HepG2 (cell line): ENCODE data around the gene RNF123. TPM values are rescaled to one million over a fixed set of nuclear protein-coding genes. Genes with fewer than 3 reads are reported as not detected.

ENCODE experiments used
- ATAC-seq: fragments of 200-7000 bp; cut with Tn5 transposase; 3 replicates; pipeline ENCODE4 v1.9.1; 2020; ENCODE audit warnings: mild to moderate bottlenecking, moderate library complexity
- BruUV-seq: library from RNA; stranded (reverse); fragments of 400-500 nt; replicated peaks from 2 replicates; lab custom pipeline; 2021; lab: Mats Ljungman, UMichigan
- CTCF ChIA-PET: fragments of 300-600 bp; formaldehyde crosslinking; extraction: SDS; loops from one replicate; lab custom pipeline; 2021; ENCODE audit warnings: low total read pairs, inconsistent platforms, low intra/inter-chr PET ratio; lab: Yijun Ruan, JAX
- POLR2A ChIA-PET: fragments of 350-600 bp; sonication (Branson Sonifier 250); formaldehyde crosslinking; loops from one replicate; lab custom pipeline; 2020; ENCODE audit warnings: antibody characterized with exemption, inconsistent platforms; lab: Yijun Ruan, JAX
- DNase-seq: peaks from one replicate; pipeline ENCODE4 v3.0.0-alpha.2; 2015; ENCODE audit warnings: low spot score
- FAIRE-seq: peaks from 3 replicates; lab custom pipeline; 2011; peaks lifted over from hg19 to GRCh38; lab: Jason Lieb, UNC
- H2AFZ ChIP-seq: one replicate; pipeline ENCODE4 v1.6.1; 2011; ENCODE audit warnings: low read length, inconsistent platforms
- H3K27ac ChIP-seq: fragments of 300-600 bp; 3 replicates; pipeline ENCODE4 v1.8.0; 2011; ENCODE audit warnings: mixed run types, mild to moderate bottlenecking, mixed read lengths, low read length, inconsistent platforms; ENCODE audit not compliant: insufficient read depth; ENCODE audit errors: extremely low read length
- H3K27me3 ChIP-seq, 2 experiments: fragments of 200-600 bp in 1 of 2; 2 replicates in 1 of 2; 3 replicates in 1 of 2; pipeline versions ENCODE4 v1.6.0 to v1.8.0; 2011; ENCODE audit warnings: low read length in 2 of 2, mild to moderate bottlenecking in 2 of 2, moderate library complexity in 2 of 2, inconsistent platforms in 1 of 2; ENCODE audit not compliant: insufficient read depth in 2 of 2, control insufficient read depth in 1 of 2
- H3K36me3 ChIP-seq, 2 experiments: fragments of 200-600 bp in 1 of 2; replicated peaks in 1 of 2; 2 replicates in 1 of 2; 3 replicates in 1 of 2; pipeline versions ENCODE4 v1.5.1 to v1.8.0; 2011; ENCODE audit warnings: low read length in 2 of 2, inconsistent platforms in 1 of 2; ENCODE audit not compliant: insufficient read depth in 2 of 2, control insufficient read depth in 1 of 2
- H3K4me1 ChIP-seq: 2 replicates; pipeline ENCODE4 v1.5.1; 2012; ENCODE audit warnings: low read length, inconsistent platforms; ENCODE audit not compliant: insufficient read depth
- H3K4me2 ChIP-seq: 2 replicates; pipeline ENCODE4 v1.6.0; 2011; ENCODE audit warnings: low read depth, low read length, inconsistent platforms
- H3K4me3 ChIP-seq, 3 experiments: fragments of 200-600 bp in 1 of 3; sonication (generic), shearing (Covaris generic) in 1 of 3; replicated peaks in 1 of 3; 2 replicates each; pipeline ENCODE4 v1.5.1; 2011 to 2016; ENCODE audit warnings: low read length in 3 of 3, inconsistent platforms in 2 of 3, low read depth in 2 of 3, mild to moderate bottlenecking in 2 of 3, control low read depth in 1 of 3, mixed read lengths in 1 of 3; ENCODE audit not compliant: insufficient read depth in 1 of 3
- H3K79me2 ChIP-seq: one replicate; pipeline ENCODE4 v1.6.1; 2011; ENCODE audit warnings: low read length, inconsistent platforms; ENCODE audit not compliant: insufficient read depth
- H3K9ac ChIP-seq: 2 replicates; pipeline ENCODE4 v1.6.0; 2011; ENCODE audit warnings: mild to moderate bottlenecking, low read depth, low read length, inconsistent platforms; ENCODE audit not compliant: insufficient read depth
- H3K9me3 ChIP-seq: 2 replicates; pipeline ENCODE4 v1.5.1; 2012; ENCODE audit warnings: mild to moderate bottlenecking, low read length
- H4K20me1 ChIP-seq: 2 replicates; pipeline ENCODE4 v1.6.0; 2011; ENCODE audit warnings: inconsistent platforms, mild to moderate bottlenecking, low read length, moderate library complexity; ENCODE audit not compliant: insufficient read depth
- ATF5 ChIP-seq: sonication (generic); formaldehyde crosslinking; IDR thresholded peaks from 2 replicates; pipeline ENCODE4 v1.4.0; 2020; ENCODE audit warnings: mild to moderate bottlenecking, low read depth, missing genetic modification reagents
- ZFX ChIP-seq: sonication (generic); formaldehyde crosslinking; IDR thresholded peaks from 2 replicates; pipeline ENCODE4 v1.4.0; 2020; ENCODE audit warnings: mild to moderate bottlenecking, low read depth, missing genetic modification reagents, moderate library complexity
- ZNF577 ChIP-seq: sonication (generic); formaldehyde crosslinking; IDR thresholded peaks from 2 replicates; pipeline ENCODE4 v1.4.0; 2020; ENCODE audit warnings: mild to moderate bottlenecking, low read depth, missing genetic modification reagents, borderline replicate concordance
- WGBS: methylation state at CpG from one replicate; pipeline ENCODE4 v1.1.6; 2017; ENCODE audit warnings: low lambda C conversion rate; 5-methylcytosine and 5-hydroxymethylcytosine counted together
- in situ Hi-C: cut with HindIII; loops from 2 replicates; pipeline ENCODE4 v1.10.0; 2017; ENCODE audit warnings: low pct_unique_long_range_greater_than_20kb; ENCODE audit not compliant: extremely low pct_ligation_motif_present
- intact Hi-C: fragments of 100-400 bp; cut with micrococcal nuclease; formaldehyde crosslinking; loops from one replicate; pipeline ENCODE4 v1.10.0; 2022; ENCODE audit not compliant: unreplicated experiment
- polyA plus RNA-seq, 8 experiments: library from polyadenylated mRNA; depleted of rRNA in 3 of 8; stranded (reverse) in 7 of 8; unstranded in 1 of 8; fragments of >200 nt; fragmentation: Illumina TruSeq in 4 of 8; extraction: Trizol in 4 of 8; gene quantifications; 2 replicates each; pipeline versions ENCODE4 v1.2.1 to v1.2.3, GENCODE V29; 2011 to 2016; ENCODE audit warnings: low read depth in 4 of 8, missing spikeins in 1 of 8, mixed read lengths in 1 of 8; ENCODE audit not compliant: insufficient read depth in 1 of 8
- total RNA-seq, 5 experiments: library from RNA; depleted of rRNA; stranded (reverse); fragments of >200 nt; fragmentation: Illumina TruSeq; extraction: Trizol; gene quantifications; 2 replicates each; pipeline ENCODE4 v1.2.3, GENCODE V29; 2016; ENCODE audit warnings: low read depth in 1 of 5
- TF ChIP-seq, protein P1 (sequence below): sonication (generic); formaldehyde crosslinking; conservative IDR thresholded peaks from 2 replicates; pipeline ENCODE4 v1.4.0; 2020; ENCODE audit warnings: mild to moderate bottlenecking, missing genetic modification reagents, moderate library complexity

RNF123 gene
- total and polyA plus RNA-seq, 2 of the 13 experiments (the other 11 are each of a cell fraction or from before 2014, with no cell fraction given): 29.9 to 82.2 TPM

GRCh38 chr3:49658711-49659110 is 30.6 kb upstream of the RNF123 start:
- Histone ChIP-seq H3K27ac (no peak overlapping the region), H4K20me1 (no peaks in the 10 kb centered on the region), H3K4me2 (no peak overlapping the region), H3K9me3 (no peaks in the 10 kb centered on the region), H3K9ac (no peak overlapping the region), H2AFZ (no peak overlapping the region), H3K27me3 (no peaks in the 10 kb centered on the region), H3K36me3 (no peaks in the 10 kb centered on the region), H3K79me2 (no peaks in the 10 kb centered on the region), H3K4me1 (peaks cover 11% of the 10 kb centered on the region), H3K4me3 (no peak overlapping the region)
- in situ Hi-C loops (no loop called here), intact Hi-C loops (no loop called here)
- ATAC-seq (no peak; the same call in 2 of the 3 replicates), FAIRE-seq (no peak), DNase-seq (no peak)
- POLR2A ChIA-PET: no interaction called here
- no TSS peak for BruUV-seq
- WGBS: 48% methylated on average over 2 of the region's 2 CpGs
- TF ChIP-seq ATF5 (CRISPR knock-in tag): no peak
- TF ChIP-seq ZFX (CRISPR knock-in tag): peak; percentile 62
- TF ChIP-seq, protein P1, sequence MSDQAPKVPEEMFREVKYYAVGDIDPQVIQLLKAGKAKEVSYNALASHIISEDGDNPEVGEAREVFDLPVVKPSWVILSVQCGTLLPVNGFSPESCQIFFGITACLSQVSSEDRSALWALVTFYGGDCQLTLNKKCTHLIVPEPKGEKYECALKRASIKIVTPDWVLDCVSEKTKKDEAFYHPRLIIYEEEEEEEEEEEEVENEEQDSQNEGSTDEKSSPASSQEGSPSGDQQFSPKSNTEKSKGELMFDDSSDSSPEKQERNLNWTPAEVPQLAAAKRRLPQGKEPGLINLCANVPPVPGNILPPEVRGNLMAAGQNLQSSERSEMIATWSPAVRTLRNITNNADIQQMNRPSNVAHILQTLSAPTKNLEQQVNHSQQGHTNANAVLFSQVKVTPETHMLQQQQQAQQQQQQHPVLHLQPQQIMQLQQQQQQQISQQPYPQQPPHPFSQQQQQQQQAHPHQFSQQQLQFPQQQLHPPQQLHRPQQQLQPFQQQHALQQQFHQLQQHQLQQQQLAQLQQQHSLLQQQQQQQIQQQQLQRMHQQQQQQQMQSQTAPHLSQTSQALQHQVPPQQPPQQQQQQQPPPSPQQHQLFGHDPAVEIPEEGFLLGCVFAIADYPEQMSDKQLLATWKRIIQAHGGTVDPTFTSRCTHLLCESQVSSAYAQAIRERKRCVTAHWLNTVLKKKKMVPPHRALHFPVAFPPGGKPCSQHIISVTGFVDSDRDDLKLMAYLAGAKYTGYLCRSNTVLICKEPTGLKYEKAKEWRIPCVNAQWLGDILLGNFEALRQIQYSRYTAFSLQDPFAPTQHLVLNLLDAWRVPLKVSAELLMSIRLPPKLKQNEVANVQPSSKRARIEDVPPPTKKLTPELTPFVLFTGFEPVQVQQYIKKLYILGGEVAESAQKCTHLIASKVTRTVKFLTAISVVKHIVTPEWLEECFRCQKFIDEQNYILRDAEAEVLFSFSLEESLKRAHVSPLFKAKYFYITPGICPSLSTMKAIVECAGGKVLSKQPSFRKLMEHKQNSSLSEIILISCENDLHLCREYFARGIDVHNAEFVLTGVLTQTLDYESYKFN (CRISPR knock-in tag): 0 out of 2 replicates have a peak, but pooled peaks have one; percentile 27
- no peak for TF ChIP-seq ZNF577 (CRISPR knock-in tag)
- CTCF ChIA-PET: no interaction called here
